ENCODE measurements around the gene ZNF766. TPM values are rescaled to one million over a fixed set of nuclear protein-coding genes. Genes with fewer than 3 reads are reported as not detected.

Gene ZNF766
- total and polyA plus RNA-seq, 2 of the 13 experiments (the other 11 are each of a cell fraction or from before 2014, with no cell fraction given): 5.2 to 10.3 TPM

DNA sequence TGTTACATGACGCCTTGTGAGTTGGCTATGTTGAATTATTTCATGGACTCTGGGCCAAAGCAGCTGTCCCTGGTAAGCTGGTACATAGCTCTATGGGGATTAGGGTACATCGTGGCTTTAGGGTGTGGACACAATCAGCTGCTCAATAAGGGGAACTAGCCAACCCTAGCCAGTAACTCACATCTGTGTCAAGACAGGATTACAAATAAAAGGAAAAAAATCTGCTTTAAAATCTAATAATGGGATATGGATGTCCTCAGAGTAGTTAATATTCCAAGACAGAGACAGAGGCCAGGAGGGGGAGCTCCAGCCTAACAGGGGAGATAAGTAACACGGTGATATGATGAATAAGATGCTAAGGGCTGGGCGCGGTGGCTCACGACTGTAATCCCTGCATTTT is 21.1 kb upstream of the ZNF766 start:
- H3K9me3 ChIP-seq (ENCODE audit: low read length): peaks cover 5% of the 10 kb centered on the region; the same call in 1 of the 2 replicates
- intact Hi-C loops (cut with micrococcal nuclease; ENCODE audit: unreplicated experiment) (no loop called here), in situ Hi-C loops (cut with HindIII; ENCODE audit: extremely low pct_ligation_motif_present, low pct_unique_long_range_greater_than_20kb) (no loop called here)
- H3K4me2 ChIP-seq (ENCODE audit: low read depth, low read length): no peak overlapping the region
- FAIRE-seq (no peak), ATAC-seq (peak; percentile 64), DNase-seq (ENCODE audit: low spot score) (peak; percentile 40)
- H3K4me3 ChIP-seq (replicated peaks in 1 of 3; ENCODE audit: insufficient read depth in 1 of 3, low read depth in 2 of 3, low read length in 3 of 3): no peak overlapping the region
- H3K9ac ChIP-seq (ENCODE audit: insufficient read depth, low read depth, low read length): no peak overlapping the region
- TF ChIP-seq SMC3 (IDR thresholded peaks at IDR 0.05; ENCODE audit: low read length) (peak; percentile 42; the same call in 1 of the 2 replicates), ZNF383 (CRISPR knock-in tag; IDR thresholded peaks at IDR 0.05; ENCODE audit: borderline replicate concordance) (no peak), CHCHD3 (CRISPR knock-in tag; IDR thresholded peaks at IDR 0.05) (no peak), ZFP90 (CRISPR knock-in tag; IDR thresholded peaks at IDR 0.05; ENCODE audit: borderline replicate concordance) (no peak), STAG1 (CRISPR knock-in tag; IDR thresholded peaks at IDR 0.05) (peak; percentile 79), ZNF75D (CRISPR knock-in tag; IDR thresholded peaks at IDR 0.05; ENCODE audit: borderline replicate concordance) (no peak), POLR2G (IDR thresholded peaks at IDR 0.05; ENCODE audit: low read depth, low read length) (no peak), ARID3A (IDR thresholded peaks at IDR 0.05; ENCODE audit: low read depth, low read length) (no peak)
- TF ChIP-seq, protein P1, sequence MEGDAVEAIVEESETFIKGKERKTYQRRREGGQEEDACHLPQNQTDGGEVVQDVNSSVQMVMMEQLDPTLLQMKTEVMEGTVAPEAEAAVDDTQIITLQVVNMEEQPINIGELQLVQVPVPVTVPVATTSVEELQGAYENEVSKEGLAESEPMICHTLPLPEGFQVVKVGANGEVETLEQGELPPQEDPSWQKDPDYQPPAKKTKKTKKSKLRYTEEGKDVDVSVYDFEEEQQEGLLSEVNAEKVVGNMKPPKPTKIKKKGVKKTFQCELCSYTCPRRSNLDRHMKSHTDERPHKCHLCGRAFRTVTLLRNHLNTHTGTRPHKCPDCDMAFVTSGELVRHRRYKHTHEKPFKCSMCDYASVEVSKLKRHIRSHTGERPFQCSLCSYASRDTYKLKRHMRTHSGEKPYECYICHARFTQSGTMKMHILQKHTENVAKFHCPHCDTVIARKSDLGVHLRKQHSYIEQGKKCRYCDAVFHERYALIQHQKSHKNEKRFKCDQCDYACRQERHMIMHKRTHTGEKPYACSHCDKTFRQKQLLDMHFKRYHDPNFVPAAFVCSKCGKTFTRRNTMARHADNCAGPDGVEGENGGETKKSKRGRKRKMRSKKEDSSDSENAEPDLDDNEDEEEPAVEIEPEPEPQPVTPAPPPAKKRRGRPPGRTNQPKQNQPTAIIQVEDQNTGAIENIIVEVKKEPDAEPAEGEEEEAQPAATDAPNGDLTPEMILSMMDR (CRISPR knock-in tag; IDR thresholded peaks at IDR 0.05): peak; percentile 71
- no peaks in the 10 kb centered on the region for H3K36me3 ChIP-seq (replicated peaks in 1 of 2; ENCODE audit: control insufficient read depth in 1 of 2, insufficient read depth in 2 of 2, low read length in 2 of 2)
- WGBS (ENCODE audit: low lambda C conversion rate): 42% methylated on average over 6 of the region's 6 CpGs
- ChIA-PET POLR2A (no interaction called here), CTCF (ENCODE audit: low intra/inter-chr PET ratio, low total read pairs) (interaction anchor here (1.2 to 1.3 kb wide), 2 partner anchors 217 to 500 kb away, joined by 4 to 9 read pairs; no protein-coding TSS in a partner anchor)
- H3K27me3 ChIP-seq (ENCODE audit: control insufficient read depth in 1 of 2, insufficient read depth in 2 of 2, low read length in 2 of 2): no peaks in the 10 kb centered on the region
- no TSS peak for BruUV-seq (replicated peaks)
- no peaks in the 10 kb centered on the region for H3K79me2 ChIP-seq (ENCODE audit: insufficient read depth, low read length)
- H4K20me1 ChIP-seq (ENCODE audit: insufficient read depth, low read length): no peaks in the 10 kb centered on the region
- no peak overlapping the region for H3K27ac ChIP-seq (ENCODE audit: extremely low read length, insufficient read depth, low read length)
- no peak overlapping the region for H2AFZ ChIP-seq (ENCODE audit: low read length)
- no peaks in the 10 kb centered on the region for H3K4me1 ChIP-seq (ENCODE audit: insufficient read depth, low read length)
